Measurements from ENCODE around the gene DEAF1. TPM values are rescaled to one million over a fixed set of nuclear protein-coding genes. Genes with fewer than 3 reads are reported as not detected.

DEAF1 gene
- total and polyA plus RNA-seq, 2 of the 13 experiments (the other 11 are each of a cell fraction or from before 2014, with no cell fraction given): 22.3 to 29.6 TPM

DNA sequence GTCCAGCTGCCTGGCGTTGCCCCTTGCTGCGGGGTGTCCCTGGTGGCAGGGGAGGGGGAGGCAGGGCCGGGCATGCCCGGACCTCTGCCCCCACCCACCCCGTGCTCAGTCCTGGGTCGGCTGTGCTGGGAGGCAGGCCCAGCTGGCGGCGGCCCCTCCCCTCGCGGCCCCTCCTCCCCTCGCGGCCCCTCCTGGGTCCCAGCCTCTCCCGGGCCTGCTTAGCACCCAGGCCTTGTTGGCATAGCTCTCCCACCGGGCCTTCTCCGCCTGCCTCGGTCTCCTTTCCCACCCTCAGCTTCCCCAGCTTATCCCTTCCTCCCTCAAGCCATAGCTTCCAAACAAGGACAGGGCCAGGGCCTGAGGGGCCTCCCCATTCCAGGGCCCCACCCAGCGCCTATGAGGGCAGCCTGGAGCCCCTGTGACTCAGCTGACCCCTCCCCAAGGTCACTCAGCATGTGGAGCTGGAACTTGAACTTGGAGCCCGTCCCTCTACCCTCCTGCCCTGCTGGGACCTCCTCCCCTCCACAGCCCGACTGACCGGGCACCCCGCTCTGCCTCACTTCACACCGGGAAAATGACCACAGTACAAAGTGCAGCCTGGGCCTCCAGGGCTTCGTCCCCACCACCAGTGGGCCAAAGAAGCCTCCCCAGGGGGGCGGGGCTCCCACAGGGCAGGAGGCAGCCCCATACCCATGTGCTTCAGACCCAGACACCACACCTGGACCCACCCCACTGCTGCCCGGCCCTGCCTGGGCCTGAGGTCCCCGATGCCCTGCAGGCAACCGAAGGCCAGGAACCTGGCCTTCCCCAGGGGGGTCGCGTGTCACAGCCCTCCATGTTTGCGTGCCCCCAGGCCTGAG is 12.2 kb upstream of the DEAF1 start (continued):
- TF ChIP-seq, protein P1, sequence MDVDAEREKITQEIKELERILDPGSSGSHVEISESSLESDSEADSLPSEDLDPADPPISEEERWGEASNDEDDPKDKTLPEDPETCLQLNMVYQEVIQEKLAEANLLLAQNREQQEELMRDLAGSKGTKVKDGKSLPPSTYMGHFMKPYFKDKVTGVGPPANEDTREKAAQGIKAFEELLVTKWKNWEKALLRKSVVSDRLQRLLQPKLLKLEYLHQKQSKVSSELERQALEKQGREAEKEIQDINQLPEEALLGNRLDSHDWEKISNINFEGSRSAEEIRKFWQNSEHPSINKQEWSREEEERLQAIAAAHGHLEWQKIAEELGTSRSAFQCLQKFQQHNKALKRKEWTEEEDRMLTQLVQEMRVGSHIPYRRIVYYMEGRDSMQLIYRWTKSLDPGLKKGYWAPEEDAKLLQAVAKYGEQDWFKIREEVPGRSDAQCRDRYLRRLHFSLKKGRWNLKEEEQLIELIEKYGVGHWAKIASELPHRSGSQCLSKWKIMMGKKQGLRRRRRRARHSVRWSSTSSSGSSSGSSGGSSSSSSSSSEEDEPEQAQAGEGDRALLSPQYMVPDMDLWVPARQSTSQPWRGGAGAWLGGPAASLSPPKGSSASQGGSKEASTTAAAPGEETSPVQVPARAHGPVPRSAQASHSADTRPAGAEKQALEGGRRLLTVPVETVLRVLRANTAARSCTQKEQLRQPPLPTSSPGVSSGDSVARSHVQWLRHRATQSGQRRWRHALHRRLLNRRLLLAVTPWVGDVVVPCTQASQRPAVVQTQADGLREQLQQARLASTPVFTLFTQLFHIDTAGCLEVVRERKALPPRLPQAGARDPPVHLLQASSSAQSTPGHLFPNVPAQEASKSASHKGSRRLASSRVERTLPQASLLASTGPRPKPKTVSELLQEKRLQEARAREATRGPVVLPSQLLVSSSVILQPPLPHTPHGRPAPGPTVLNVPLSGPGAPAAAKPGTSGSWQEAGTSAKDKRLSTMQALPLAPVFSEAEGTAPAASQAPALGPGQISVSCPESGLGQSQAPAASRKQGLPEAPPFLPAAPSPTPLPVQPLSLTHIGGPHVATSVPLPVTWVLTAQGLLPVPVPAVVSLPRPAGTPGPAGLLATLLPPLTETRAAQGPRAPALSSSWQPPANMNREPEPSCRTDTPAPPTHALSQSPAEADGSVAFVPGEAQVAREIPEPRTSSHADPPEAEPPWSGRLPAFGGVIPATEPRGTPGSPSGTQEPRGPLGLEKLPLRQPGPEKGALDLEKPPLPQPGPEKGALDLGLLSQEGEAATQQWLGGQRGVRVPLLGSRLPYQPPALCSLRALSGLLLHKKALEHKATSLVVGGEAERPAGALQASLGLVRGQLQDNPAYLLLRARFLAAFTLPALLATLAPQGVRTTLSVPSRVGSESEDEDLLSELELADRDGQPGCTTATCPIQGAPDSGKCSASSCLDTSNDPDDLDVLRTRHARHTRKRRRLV (CRISPR knock-in tag; IDR thresholded peaks at IDR 0.05): peak; percentile 89
- no peak; the same call in none of the 2 replicates for TF ChIP-seq MNT (IDR thresholded peaks at IDR 0.05)
- no peak; the same call in 1 of the 2 replicates for TF ChIP-seq ZIK1 (CRISPR knock-in tag; IDR thresholded peaks at IDR 0.05; ENCODE audit: borderline replicate concordance, low read depth)
- TF ChIP-seq, protein P2, sequence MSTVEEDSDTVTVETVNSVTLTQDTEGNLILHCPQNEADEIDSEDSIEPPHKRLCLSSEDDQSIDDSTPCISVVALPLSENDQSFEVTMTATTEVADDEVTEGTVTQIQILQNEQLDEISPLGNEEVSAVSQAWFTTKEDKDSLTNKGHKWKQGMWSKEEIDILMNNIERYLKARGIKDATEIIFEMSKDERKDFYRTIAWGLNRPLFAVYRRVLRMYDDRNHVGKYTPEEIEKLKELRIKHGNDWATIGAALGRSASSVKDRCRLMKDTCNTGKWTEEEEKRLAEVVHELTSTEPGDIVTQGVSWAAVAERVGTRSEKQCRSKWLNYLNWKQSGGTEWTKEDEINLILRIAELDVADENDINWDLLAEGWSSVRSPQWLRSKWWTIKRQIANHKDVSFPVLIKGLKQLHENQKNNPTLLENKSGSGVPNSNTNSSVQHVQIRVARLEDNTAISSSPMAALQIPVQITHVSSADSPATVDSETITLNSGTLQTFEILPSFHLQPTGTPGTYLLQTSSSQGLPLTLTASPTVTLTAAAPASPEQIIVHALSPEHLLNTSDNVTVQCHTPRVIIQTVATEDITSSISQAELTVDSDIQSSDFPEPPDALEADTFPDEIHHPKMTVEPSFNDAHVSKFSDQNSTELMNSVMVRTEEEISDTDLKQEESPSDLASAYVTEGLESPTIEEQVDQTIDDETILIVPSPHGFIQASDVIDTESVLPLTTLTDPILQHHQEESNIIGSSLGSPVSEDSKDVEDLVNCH (CRISPR knock-in tag; IDR thresholded peaks at IDR 0.05): peak; percentile 83; the same call in 1 of the 2 replicates
- TF ChIP-seq ZNF891 (CRISPR knock-in tag; IDR thresholded peaks at IDR 0.05): peak; percentile 65; the same call in 1 of the 2 replicates
- TF ChIP-seq, protein P3, sequence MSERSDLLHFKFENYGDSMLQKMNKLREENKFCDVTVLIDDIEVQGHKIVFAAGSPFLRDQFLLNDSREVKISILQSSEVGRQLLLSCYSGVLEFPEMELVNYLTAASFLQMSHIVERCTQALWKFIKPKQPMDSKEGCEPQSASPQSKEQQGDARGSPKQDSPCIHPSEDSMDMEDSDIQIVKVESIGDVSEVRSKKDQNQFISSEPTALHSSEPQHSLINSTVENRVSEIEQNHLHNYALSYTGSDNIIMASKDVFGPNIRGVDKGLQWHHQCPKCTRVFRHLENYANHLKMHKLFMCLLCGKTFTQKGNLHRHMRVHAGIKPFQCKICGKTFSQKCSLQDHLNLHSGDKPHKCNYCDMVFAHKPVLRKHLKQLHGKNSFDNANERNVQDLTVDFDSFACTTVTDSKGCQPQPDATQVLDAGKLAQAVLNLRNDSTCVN (CRISPR knock-in tag; IDR thresholded peaks at IDR 0.05; ENCODE audit: borderline replicate concordance): peak; percentile 20; the same call in 1 of the 2 replicates
- no peak for TF ChIP-seq ZEB1 (IDR thresholded peaks at IDR 0.05; ENCODE audit: insufficient replicate concordance, low read depth)
- no peak for TF ChIP-seq ZNF674 (CRISPR knock-in tag; IDR thresholded peaks at IDR 0.05; ENCODE audit: low read depth)
- peak; percentile 80 for TF ChIP-seq XRCC5 (optimal IDR thresholded peaks at IDR 0.05; ENCODE audit: low read length)
- TF ChIP-seq, protein P4, sequence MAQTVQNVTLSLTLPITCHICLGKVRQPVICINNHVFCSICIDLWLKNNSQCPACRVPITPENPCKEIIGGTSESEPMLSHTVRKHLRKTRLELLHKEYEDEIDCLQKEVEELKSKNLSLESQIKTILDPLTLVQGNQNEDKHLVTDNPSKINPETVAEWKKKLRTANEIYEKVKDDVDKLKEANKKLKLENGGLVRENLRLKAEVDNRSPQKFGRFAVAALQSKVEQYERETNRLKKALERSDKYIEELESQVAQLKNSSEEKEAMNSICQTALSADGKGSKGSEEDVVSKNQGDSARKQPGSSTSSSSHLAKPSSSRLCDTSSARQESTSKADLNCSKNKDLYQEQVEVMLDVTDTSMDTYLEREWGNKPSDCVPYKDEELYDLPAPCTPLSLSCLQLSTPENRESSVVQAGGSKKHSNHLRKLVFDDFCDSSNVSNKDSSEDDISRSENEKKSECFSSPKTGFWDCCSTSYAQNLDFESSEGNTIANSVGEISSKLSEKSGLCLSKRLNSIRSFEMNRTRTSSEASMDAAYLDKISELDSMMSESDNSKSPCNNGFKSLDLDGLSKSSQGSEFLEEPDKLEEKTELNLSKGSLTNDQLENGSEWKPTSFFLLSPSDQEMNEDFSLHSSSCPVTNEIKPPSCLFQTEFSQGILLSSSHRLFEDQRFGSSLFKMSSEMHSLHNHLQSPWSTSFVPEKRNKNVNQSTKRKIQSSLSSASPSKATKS (CRISPR knock-in tag; IDR thresholded peaks at IDR 0.05): no peak
